Urothelium cell line (cell line): Measurements from ENCODE around the gene ANP32A.

Source experiments
- DNase-seq: peaks from one replicate; pipeline ENCODE4 v3.0.0; 2011; ENCODE audit warnings: low spot score, mixed read lengths
- FAIRE-seq: peaks from 2 replicates; lab custom pipeline; 2011; peaks lifted over from hg19 to GRCh38; lab: Jason Lieb, UNC

ANP32A gene

DNA sequence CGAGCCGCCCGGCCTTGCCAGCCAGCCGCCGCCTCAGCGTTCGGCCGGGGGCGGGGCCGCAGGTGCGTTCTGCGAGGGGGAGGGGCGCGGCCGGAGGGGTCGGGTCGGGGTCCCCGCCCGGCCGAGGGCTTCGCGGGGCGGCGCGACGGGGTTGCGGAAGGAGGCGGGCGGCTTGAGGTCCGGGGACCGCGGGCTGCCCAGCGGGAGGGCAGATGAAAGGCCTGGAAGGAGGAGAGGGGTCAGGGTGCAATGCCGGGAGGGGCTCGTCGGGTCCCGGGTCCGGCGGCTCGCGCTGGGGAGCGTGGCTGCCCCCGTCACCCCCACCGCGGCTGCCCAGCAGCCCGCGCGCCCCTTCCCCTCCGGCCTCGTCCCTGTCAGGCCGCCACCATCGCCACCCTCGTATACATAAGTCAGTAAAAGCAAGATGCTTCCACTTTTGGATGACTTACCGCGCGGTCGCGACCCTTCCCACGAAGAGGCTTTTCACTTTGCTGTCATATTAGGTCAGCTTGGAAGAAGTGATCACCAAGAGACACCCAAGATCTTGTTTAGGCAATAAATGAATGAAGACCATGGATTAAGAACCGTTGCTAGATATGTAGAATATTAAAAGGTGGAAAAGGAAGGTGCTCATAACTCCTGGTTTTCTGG lies 620 bp upstream of the ANP32A start:
- FAIRE-seq (no peak), DNase-seq (no peak)

DNA sequence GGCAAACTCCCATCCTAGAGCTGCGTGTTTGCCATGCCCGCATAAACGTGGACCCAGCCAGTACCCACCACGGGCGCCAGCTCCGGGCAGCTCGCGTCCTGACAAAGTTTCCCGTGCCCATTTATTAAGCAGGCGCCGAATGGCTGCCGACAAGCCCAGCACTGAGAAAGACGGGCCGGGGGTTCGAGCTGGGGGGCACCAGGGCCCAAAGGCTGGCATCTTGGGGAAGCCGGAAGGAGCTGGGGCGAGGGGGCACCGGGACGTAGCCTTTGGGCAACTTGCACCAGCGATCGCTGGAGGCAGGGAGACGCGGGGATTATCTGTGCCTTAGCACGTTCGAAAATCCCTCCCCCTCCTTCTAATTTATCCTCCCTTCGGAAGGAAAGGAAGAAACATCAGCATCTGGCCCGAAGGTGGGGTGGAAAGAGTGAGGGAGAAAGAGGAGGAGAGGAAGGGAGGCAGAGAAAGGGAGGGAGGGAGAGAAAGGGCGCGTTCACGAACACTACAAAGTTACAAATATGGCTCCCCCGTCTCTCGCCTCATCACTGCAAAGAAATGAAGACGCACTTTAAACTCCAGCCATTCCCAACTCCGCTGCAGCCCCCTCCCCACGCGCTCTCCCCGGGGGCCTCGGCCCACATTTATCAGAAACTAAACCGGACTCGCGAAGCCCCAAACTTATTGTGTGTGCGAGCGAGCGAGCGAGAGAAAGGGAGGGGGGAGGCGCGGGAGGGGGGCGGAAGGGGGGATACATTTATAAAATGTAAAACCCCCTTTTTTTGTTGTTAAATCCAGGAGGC lies 1.0 kb downstream of the ANP32A start:
- DNase-seq (peak; percentile 56), FAIRE-seq (no peak)

DNA sequence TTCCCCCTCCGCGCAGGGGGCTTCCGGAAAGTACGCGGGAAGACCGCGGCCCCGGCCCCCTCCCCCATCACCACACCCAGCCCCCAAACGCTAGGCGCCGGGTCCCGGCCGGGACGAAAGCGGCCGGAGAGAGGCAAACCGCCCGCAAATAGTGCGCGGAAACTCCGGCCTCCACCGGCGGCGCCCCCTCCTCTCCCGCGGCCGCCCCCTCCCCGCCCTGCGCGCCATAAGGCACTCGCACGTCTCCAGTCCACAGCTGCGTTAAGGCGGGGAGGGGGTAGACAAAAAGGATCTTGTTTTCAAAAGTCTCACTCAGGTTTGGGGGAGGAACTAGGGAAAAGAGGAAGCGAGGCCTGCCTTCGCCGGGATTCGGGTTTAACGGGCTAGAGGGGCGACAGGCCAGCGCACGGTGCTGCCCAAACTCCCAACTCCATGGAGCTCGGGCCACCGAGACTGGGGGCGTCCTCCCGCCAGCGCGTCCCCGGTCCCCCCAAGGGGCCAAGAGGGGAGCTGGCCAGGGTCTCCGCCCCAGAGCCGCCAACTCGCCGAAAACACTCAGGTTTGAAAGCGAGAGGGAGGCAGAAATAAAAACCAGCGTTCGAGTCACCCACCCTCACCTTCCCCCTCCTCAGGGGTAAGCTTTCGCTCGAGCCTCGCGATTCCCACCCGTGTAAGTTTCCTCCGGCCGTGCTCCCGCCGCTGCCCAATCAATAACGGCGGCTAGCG lies 1.8 kb downstream of the ANP32A start:
- no peak for FAIRE-seq
- peak; percentile 53 for DNase-seq

DNA sequence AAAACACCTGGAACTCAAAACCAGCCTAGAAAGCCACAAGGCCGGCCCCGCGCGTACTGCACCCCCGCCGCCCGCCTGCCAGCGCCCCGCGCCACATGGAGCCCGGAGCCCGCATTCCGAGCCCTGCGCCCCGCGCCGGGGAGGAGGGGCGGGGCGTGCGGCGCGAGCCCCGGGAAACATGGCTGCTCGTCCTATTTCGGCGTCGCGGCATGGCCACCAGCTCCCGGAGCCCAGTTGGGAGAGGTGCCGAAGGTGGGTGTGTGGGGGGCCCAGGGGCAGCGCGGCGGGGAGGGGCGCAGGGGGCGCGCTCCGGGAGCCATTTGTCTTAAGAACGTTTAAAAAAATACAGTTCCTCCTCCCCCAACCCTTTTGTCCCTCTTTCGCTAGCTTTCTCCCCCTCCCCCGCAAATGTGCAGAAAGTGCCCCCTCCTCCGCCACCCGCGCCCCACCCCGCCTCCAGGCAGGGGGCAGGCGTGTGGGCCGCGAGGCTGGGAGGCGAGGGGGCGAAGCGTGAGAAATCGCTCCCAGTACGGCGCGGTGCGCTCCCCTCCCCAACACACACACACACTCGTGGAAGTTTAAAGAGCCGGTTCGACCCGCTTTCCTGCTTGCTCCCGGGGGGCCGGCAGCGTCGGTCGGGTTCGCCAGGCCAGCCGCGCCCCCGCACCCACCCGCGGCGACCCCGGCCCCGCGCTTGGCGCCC lies 2.5 kb downstream of the ANP32A start:
- no peak for FAIRE-seq
- peak; percentile 82 for DNase-seq

DNA sequence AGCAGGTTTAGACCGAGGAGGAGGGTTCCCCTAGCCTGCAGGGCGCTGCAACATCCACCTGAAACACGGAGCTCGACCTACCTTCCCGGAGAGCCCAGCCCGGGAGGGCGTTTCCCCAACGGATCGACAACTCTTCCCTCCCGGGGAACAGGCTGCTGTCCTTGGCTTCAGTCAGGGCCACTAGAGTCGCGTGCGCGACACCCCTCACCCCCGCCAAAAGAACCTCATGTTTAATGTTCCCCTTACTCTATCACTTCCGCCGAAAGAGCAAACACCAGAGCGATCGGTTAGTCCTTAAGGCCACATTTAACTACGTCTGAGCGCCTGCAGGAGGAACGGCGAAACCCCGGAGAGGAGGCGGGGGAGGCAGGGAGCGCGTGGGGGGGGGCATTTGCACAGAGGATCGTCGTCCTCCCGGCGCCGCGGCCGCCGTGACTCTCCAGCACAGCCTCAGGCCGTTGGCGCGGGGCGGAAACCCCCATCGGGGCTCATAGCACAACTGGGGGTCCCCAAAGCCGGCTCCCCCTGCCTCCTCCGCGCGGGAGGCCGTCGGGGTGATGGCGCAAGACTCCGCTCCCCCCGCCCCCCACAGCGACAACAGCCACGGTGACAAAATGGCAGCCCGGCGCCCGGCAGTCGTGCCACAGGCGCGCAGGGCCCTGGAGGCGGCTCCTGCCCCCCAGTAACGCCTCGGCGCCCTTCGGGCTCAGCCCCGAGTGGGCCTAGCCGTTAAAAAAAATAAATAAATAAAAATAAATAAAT lies 3.2 kb downstream of the ANP32A start:
- DNase-seq, result peak; percentile 73
- peak; percentile 62 for FAIRE-seq

GRCh38 chr15:68816795-68817303 lies 3.8 kb downstream of the ANP32A start:
- no peak for FAIRE-seq
- no peak for DNase-seq

- DNase-seq (no peak), FAIRE-seq (no peak)
Observed at GRCh38 chr15:68816158-68816557, 4.5 kb downstream of the ANP32A start.

DNA sequence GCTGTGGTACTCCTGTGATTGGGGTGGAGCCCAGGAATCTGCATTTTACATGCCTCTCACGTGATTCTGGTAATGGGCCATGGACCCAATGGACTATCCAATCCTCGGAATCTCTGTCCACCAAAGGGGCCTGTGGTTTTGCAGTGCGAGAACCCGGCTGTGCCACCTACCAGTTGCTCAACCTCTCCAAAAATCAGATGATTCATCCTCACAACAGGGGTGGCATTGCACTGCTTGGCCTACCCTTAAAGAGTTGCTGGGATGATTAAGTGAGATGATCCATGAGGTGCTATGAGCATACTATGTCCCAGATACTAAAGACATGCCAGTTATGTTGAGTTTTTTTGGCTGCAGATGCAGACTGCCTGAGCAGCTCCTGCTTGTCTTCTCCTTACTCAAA lies 5.1 kb downstream of the ANP32A start:
- FAIRE-seq (no peak), DNase-seq (no peak)

- DNase-seq (no peak), FAIRE-seq (no peak)
Observed at GRCh38 chr15:68814596-68814995, 6.1 kb downstream of the ANP32A start.

DNA sequence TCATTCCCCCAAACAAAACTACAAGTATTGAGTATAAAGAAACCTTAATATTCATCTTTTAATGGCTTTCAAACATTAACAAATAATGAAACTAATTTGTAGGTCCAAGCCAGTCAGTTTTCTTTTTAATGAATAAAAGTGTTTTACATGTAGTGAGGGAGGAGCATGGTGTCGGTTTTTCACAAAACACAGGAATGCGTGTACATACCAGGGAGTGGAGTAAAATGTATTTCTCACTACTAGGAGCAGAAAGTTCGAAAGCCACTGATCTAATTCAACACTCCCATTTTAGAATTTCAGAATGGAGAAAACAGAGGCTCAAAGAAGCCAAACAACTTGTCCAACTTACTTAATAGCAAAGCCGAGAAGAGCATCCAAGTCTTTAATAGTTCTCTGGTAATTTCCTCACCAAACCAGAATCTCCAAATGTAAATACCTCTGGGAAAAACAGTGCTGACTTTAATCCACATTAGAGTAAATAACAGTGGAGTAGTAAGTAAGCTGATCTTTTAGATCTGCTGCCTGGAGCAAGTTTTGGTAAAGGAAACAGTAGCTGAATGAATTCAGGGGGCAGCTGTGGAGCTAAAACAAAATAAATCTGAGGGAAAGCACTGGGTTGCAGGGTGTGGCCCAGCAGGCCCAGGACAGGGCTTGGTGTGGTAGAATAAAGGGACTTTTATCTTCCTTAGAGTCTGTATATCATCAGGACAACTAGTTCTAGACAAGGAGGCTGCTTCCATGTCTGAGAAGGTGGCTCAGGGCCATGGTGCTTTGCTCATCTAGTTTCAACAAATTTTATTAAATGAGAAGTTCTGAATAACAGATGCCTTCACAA lies 7.9 kb downstream of the ANP32A start:
- no peak for DNase-seq
- FAIRE-seq, result no peak

DNA sequence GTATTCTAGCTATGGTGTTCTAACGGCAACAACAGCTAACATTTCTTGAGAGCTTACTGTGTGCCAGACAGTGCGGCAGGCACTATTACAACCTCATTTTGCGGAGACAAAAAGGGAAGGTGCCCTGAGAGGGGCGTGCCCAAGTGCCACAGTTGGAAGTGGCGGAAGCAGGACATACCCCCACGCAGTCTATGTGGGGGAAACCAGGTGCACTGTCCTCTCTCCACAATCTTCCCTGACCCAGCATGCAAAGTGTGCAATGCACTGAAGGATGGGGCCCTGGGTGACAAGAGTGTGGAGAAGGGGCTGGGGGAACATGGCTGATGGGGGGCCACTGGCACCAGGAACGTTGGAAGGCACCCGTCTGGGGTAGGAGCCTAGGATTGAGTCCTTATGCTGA lies 8.6 kb downstream of the ANP32A start:
- FAIRE-seq, result no peak
- no peak for DNase-seq

GRCh38 chr15:68809517-68809916 lies 11.2 kb downstream of the ANP32A start:
- FAIRE-seq, result no peak
- no peak for DNase-seq

DNA sequence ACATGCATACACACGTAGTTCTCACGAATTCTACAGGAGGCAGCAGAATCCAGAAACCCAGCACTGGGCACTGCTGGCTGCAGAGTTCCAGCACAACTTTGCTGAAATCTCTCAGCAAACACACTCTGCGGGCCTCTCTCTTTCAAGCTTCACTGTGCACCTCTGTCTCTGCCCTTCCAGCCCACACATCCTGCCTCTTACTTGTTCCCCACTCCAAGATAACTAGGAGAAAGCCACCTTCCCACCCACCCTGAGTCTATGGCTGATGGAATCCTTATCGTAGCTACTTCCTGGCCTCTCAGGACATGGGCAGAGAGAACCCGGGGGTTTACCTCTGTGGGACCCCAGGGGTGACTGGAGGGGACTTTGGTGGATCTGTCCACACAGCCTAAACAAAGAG lies 11.9 kb downstream of the ANP32A start:
- no peak for FAIRE-seq

GRCh38 chr15:68808091-68808490 lies 12.6 kb downstream of the ANP32A start:
- no peak for FAIRE-seq
- DNase-seq, result no peak

More for the DNA sequence above, 11.9 kb downstream of the ANP32A start:
- DNase-seq, result no peak

- FAIRE-seq (no peak), DNase-seq (no peak)
Observed at GRCh38 chr15:68807249-68807648, 13.4 kb downstream of the ANP32A start.

- no peak for DNase-seq
Observed at GRCh38 chr15:68806220-68807060, 14.3 kb downstream of the ANP32A start.

GRCh38 chr15:68802373-68802772 lies 18.3 kb downstream of the ANP32A start:
- no peak for FAIRE-seq
- DNase-seq, result no peak

More at GRCh38 chr15:68806220-68807060, 14.3 kb downstream of the ANP32A start:
- no peak for FAIRE-seq

DNA sequence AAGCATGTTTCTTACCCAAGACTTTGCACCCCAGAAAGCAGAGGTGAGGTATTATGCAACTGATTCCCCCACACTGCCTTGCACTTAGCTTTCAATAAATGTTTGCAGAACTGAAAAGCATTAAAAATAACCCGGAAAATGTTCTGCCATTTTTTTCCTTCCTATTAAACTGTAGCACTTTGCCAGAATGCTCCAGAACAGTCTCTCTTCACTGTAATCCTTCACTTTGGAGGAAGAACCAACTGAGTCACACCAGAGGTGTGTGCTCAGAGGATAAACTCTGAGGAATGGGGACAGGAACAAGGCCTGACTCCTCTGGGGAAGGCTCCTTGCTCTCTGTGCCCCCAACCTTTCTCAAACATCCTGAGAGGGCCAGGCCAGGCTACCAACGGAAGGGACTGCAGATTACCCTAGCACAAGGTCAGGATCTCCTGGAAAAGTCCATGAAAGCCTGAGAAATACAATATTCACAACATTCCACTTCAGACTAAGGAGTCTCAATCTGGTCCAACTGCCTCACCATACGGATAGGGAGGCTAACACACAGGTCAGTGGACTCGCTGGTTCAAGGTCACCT lies 19.0 kb downstream of the ANP32A start:
- DNase-seq, result no peak
- no peak for FAIRE-seq
